HG02970 (cell line): ENCODE results near the gene PRKN.

ENCODE experiments used
- ATAC-seq: cut with Tn5 transposase; IDR thresholded peaks from one replicate; pipeline ENCODE4 v1.9.1; 2021; ENCODE audit warnings: mild to moderate bottlenecking, moderate library complexity, moderate number of reproducible peaks; ENCODE audit not compliant: unreplicated experiment, low FRiP score

Gene PRKN

DNA sequence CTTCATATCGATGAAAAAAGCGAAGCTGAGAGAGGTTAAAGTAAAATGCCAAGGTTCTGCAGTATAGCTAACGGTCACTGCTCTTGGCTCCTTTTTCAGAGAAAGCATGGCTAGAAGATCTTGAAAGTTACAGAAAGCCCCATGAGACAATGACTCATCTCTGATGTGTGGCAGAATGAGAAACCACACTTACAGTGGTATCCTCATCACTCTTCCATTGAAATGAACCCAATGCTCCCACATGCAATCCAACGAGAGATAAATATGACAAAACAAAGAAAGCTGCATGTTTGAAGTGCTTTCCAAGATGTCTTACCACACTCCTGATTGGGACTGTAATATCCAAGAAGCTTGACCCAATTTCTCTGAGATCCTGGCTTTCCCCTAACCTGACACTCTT lies 694.9 kb downstream of the PRKN start:
- no peak for ATAC-seq

DNA sequence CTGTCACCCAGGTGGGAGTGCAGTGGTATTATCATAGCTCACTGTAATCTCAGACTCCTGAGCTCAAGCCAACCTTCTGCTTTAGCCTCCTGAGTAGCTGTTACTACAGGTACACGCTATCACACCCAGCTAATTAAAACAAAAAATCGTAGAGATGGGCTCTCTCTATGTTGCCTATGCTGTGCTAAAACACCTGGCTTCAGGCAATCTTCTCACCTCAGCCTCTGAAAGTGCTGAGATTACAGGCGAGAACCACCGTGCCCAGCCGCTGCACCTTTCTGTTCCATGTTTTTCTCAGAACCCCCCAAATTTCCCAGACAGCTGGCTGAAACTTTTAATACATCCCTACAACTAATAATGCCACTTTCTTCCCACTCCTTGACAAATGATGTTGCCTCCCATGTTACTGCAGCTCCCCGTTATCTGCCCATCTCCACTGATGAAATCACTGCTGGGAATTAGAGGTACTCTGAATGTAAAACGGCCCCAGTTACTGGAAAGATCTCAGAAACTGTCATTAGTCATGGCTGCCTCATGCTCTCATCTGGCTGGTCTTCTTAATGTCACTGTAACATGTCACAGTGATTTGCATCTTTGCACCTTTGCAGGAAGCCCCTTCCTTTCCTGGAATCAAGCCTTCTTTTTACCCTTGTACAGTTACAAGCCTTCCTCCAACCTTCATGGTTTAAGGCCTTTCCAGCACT lies 697.5 kb downstream of the PRKN start:
- ATAC-seq, result no peak

DNA sequence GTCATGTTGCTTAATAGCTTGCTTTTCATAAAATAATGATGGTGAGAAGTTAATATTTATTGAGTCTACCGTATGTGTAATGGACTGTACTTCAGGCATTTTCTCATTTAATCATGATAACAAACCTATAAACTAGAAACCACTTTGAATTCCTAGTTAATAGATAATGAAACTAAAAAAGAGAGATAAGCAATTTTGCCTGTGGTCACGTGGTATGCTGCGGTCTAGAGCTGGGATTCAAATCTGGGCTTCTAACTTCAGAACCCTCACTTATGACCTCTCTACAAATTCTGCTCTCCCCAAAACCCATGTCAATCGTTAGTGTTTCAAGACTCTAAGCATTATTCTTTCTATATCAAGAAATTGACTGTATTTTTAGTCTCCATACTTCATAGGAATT lies 700.7 kb downstream of the PRKN start:
- no peak for ATAC-seq

DNA sequence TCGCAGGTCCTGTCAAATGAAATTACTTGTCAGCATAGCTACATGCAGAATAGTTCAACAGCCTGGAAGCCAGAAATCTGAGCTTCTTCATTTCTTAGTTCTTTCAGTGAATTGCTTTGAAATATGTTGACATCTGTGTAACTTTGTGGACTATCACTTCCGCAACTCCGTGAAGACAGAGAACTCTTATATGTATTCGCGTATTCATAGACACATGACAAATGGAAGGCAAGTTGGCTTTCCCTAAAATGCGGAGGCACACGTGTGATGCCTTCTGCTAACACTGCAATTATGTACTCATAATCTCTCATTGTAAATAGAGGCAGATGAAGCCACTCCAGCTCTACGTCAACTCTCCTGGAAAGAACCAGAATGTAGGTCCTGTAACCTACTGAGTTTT lies 701.5 kb downstream of the PRKN start:
- ATAC-seq, result no peak

DNA sequence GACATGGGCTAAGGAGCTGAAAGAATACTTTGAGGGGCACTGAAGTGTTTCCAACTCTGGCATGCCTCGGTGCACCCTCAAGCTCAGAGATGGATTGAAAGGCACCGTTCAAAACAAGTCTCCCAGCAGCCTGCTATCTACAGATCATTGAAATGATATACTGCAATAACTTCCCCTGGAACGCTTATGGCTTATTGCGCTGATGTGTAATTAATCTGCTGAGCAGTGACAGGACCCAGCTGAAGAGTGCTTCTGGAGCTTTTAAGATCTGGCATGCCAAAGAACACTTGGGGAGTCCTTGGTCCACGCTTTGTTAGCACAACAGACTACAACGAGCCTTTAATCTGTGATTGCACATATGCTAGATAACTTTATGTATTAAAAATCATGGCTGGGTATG lies 708.2 kb downstream of the PRKN start:
- ATAC-seq, result no peak

DNA sequence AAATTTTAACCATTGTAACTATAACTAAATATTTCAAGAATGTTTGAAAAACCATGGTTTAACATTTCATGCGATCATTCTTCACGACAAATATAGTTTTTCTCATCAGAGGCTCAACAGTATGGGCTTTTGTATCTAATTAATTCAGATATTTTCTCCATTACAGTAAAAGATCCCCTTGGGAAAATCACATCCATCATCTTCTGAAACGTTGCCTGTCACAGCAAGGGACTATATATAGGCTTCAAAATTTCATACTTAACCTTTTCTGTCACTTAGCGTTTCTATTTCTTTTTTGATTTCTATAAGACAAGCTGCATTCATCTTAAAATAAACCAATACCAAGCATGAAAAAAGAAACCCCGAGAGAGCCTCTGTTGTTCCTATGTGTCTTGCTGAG lies 710.0 kb downstream of the PRKN start:
- no peak for ATAC-seq

GRCh38 chr6:162014069-162014811 lies 713.3 kb downstream of the PRKN start:
- no peak for ATAC-seq

DNA sequence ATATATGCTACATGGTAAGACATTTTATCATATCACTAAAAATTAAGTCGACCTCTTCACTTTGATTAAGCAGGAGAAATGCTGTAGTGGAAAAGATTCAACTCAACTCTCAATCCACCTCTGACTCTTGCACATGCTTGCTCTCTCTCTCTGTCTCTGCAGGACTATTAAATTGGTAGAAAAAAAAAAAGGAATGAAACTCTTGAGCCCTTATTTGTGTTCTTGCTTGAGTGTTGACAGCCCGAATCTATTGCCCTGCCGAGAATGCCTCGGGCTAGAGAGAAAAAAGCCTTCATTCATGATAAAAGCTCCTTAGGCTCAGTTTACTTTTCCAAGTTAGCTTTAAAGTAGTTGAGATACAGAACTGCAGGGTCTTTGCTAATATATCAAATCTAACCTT lies 722.2 kb downstream of the PRKN start:
- ATAC-seq, result no peak

GRCh38 chr6:161996783-161997182 lies 730.8 kb downstream of the PRKN start:
- no peak for ATAC-seq

DNA sequence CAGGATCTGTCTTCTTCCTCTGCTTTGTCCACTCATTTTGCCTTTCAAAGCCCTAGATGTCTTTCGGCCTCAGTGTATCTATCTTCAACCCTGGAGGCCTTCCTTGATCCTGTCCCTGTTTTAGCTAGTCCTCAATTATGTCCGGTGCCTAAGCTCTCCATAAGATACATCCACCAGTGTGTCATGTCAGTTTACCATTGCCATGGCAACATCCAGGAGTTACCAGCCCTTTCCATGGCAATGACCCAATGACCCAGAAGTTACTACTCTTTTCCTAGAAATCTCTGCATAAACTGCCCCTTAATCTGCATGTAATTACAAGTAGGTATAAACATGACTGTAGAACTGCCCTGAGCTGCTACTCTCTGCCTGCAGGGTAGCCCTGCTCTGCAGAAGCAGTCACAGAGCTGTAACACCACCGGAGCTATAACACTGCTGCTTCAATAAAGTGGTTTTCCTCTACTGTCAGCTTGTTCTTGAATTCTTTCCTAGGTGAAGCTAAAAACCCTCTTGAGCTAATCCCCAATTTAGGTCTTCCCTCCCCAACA lies 741.6 kb downstream of the PRKN start:
- ATAC-seq, result no peak

DNA sequence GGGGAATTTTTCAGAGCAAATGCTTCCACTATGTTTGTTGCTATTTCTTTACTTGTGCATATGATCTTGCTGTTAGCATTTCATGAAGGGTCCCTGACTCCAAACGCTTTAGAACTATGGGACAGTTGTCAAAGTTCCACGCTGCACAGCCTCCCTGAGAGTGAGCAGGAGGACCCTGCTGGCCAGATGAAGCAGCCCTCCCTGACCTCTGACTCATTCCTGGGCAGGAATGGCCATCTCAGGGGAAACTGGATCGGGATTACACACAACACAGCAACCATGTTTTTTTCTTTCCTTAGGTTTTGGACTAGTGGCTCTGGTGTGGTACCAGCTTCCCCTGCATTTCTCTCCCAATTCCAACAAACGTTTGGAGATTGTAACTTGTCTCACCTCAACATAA lies 742.9 kb downstream of the PRKN start:
- no peak for ATAC-seq

GRCh38 chr6:161976553-161976952 lies 751.0 kb downstream of the PRKN start:
- no peak for ATAC-seq

DNA sequence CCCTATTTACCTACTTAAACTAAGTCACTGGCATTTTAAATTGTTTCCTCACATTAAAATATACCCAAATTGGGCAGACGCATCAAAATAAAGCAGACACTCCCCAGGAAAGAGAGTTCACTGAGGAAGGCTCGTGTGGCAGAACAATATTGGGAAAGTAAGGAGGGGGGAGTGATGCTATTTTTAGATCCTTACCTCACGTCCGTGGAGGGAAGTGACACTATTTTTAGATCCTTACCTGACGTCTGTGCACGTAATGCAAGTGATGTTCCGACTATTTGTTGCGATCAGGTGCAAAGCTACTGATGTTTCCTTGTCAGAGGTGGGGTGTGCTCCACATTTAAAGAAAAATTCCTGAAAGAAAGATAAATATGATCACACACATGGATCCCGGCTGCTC lies 754.5 kb downstream of the PRKN start:
- no peak for ATAC-seq

- no peak for ATAC-seq
Observed at GRCh38 chr6:161971043-161971442, 756.5 kb downstream of the PRKN start.

GRCh38 chr6:161963634-161964234 lies 763.8 kb downstream of the PRKN start:
- no peak for ATAC-seq

GRCh38 chr6:161963181-161963580 lies 764.4 kb downstream of the PRKN start:
- no peak for ATAC-seq

GRCh38 chr6:161961796-161962195 lies 765.8 kb downstream of the PRKN start:
- no peak for ATAC-seq

- no peak for ATAC-seq
Observed at GRCh38 chr6:161961046-161961445, 766.5 kb downstream of the PRKN start.

DNA sequence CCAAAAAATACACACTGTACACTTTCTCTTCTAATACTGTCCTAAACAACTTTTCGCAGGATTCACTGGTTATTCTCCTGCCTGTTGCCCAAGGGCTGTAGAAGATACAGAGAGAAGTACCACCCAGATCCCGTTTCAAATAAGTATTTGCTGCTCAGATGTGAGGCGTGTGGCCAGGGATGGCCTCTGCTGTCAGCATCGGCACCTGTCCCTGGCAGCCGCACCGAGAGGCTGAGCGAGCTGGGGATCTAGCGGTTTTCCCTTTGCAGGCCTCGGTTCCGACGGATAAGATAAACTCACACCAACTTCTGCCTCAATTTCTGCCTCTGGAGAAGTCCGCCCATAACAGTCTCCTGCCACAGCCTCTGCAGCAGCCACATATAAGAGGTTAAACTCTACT lies 768.5 kb downstream of the PRKN start:
- ATAC-seq, result no peak

GRCh38 chr6:161956082-161956481 lies 771.5 kb downstream of the PRKN start:
- ATAC-seq, result no peak

DNA sequence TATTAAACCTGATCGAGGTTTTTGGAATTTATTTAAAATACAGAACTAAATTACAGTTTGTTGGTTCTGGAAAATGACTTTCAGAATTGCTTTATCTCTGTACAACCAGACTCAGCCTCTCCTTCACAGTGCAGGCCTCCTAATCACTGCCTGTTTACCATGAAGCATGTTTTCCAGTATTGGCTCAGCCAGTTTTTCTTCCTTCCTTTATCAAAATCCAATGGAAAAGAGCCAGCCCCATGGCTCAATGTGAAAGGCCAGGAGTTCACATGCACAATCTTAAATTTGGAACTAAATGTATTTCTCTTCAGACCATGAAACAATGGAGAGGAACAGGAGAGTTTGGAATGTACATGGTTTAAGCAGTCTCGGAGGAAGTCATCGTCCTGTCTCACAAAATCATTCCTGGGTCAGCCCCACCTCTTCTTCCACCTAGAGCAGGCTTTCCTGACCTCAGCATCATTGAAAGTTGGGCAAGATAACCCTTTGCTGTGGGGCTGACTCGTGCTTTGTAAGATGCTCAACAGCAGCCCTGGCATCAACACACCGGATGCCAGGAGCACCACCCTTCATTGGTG lies 772.8 kb downstream of the PRKN start:
- ATAC-seq, result no peak
